HG03060 (cell line): ENCODE measurements around the gene IKZF5.

Experiments
- ATAC-seq: cut with Tn5 transposase; IDR thresholded peaks from one replicate; pipeline ENCODE4 v1.9.1; 2021; ENCODE audit warnings: low read depth, moderate number of reproducible peaks; ENCODE audit not compliant: unreplicated experiment

Gene IKZF5

GRCh38 chr10:123017421-123018165, 9.0 kb upstream of the IKZF5 start:
- no peak for ATAC-seq

GRCh38 chr10:123016228-123016627, 7.6 kb upstream of the IKZF5 start:
- ATAC-seq, result no peak

- ATAC-seq, result no peak
Observed at GRCh38 chr10:123014772-123015171, 6.2 kb upstream of the IKZF5 start.

- ATAC-seq, result no peak
Observed at GRCh38 chr10:123013456-123014419, 5.1 kb upstream of the IKZF5 start.

GRCh38 chr10:123011987-123012386, 3.4 kb upstream of the IKZF5 start:
- no peak for ATAC-seq

GRCh38 chr10:123009105-123009820, 668 bp upstream of the IKZF5 start:
- no peak for ATAC-seq

GRCh38 chr10:123007558-123008354, 839 bp downstream of the IKZF5 start:
- no peak for ATAC-seq

GRCh38 chr10:123004298-123004697, 4.3 kb downstream of the IKZF5 start:
- ATAC-seq, result no peak

- no peak for ATAC-seq
Observed at GRCh38 chr10:123001370-123001769, 7.2 kb downstream of the IKZF5 start.

- no peak for ATAC-seq
Observed at GRCh38 chr10:123000155-123000554, 8.4 kb downstream of the IKZF5 start.

- ATAC-seq, result no peak
Observed at GRCh38 chr10:122999347-122999746, 9.2 kb downstream of the IKZF5 start.

GRCh38 chr10:122998934-122999333, 9.7 kb downstream of the IKZF5 start:
- ATAC-seq, result no peak

GRCh38 chr10:122998360-122998917, 10.2 kb downstream of the IKZF5 start:
- no peak for ATAC-seq

- no peak for ATAC-seq
Observed at GRCh38 chr10:122997864-122998263, 10.7 kb downstream of the IKZF5 start.

GRCh38 chr10:122995936-122996335, 12.7 kb downstream of the IKZF5 start:
- no peak for ATAC-seq

- ATAC-seq, result no peak
Observed at GRCh38 chr10:122993797-122994336, 14.7 kb downstream of the IKZF5 start.

- ATAC-seq, result no peak
Observed at GRCh38 chr10:122992031-122992585, 16.5 kb downstream of the IKZF5 start.

- no peak for ATAC-seq
Observed at GRCh38 chr10:122990278-122990677, 18.3 kb downstream of the IKZF5 start.

- no peak for ATAC-seq
Observed at GRCh38 chr10:122988501-122988900, 20.1 kb downstream of the IKZF5 start.
